Calu3 (cell line): Measurements from ENCODE around the gene MYL4. TPM values are rescaled to one million over a fixed set of nuclear protein-coding genes. Genes with fewer than 3 reads are reported as not detected.

Experiments used
- BruUV-seq: library from RNA; stranded (reverse); fragments of 400-500 nt; replicated peaks from 2 replicates; lab custom pipeline; 2021; lab: Mats Ljungman, UMichigan
- CTCF ChIA-PET: fragments of 300-600 bp; sonication (Branson Sonifier 250); formaldehyde crosslinking; loops from one replicate; lab custom pipeline; 2022; ENCODE audit warnings: antibody characterized with exemption; lab: Charles Lee
- DNase-seq: peaks from one replicate; pipeline ENCODE4 v3.0.0; 2022
- H3K27ac Mint-ChIP-seq: one replicate; pipeline ENCODE4 v1.8.0; 2022; ENCODE audit warnings: mixed read lengths; ENCODE audit not compliant: unreplicated experiment
- H3K27me3 Mint-ChIP-seq: one replicate; pipeline ENCODE4 v1.8.0; 2022; ENCODE audit warnings: mixed read lengths; ENCODE audit not compliant: unreplicated experiment
- H3K36me3 Mint-ChIP-seq: one replicate; pipeline ENCODE4 v1.8.0; 2022; ENCODE audit warnings: mild to moderate bottlenecking, moderate library complexity, mixed read lengths; ENCODE audit not compliant: insufficient read depth, unreplicated experiment
- H3K4me1 Mint-ChIP-seq: one replicate; pipeline ENCODE4 v1.8.0; 2022; ENCODE audit warnings: mild to moderate bottlenecking, low read depth, mixed read lengths; ENCODE audit not compliant: unreplicated experiment
- H3K4me3 Mint-ChIP-seq: one replicate; pipeline ENCODE4 v1.8.0; 2022; ENCODE audit warnings: mild to moderate bottlenecking, low read depth, moderate library complexity, mixed read lengths; ENCODE audit not compliant: unreplicated experiment
- H3K9me3 Mint-ChIP-seq: one replicate; pipeline ENCODE4 v1.8.0; 2022; ENCODE audit warnings: low read depth, mixed read lengths; ENCODE audit not compliant: unreplicated experiment
- intact Hi-C: fragments of 100-400 bp; cut with micrococcal nuclease; formaldehyde crosslinking; loops from one replicate; pipeline ENCODE4 v1.10.0; 2022; ENCODE audit not compliant: unreplicated experiment
- total RNA-seq: library from RNA; stranded (reverse); gene quantifications from 2 replicates; pipeline ENCODE4 v1.2.3, GENCODE V29; 2022
- TF ChIP-seq, protein P1 (sequence below): fragments of 200-600 bp; IDR thresholded peaks from one replicate; pipeline ENCODE4 v1.8.0; 2022; ENCODE audit warnings: antibody characterized with exemption; ENCODE audit not compliant: unreplicated experiment

The MYL4 gene
- total RNA-seq, 1 experiment from 2014 or later = not detected

- CTCF ChIA-PET = interaction anchor here (0.6 kb wide), 1 partner anchor 128 kb away, joined by 4 read pairs; no protein-coding TSS in a partner anchor
- Mint-ChIP-seq H3K36me3 (no peaks in the 10 kb centered on the region), H3K4me1 (peaks cover 26% of the 10 kb centered on the region), H3K27me3 (no peaks in the 10 kb centered on the region), H3K27ac (peak overlapping the region; percentile 33), H3K4me3 (peak overlapping the region; percentile 4), H3K9me3 (peaks cover 2% of the 10 kb centered on the region)
- TSS peak; percentile 92 for BruUV-seq
- intact Hi-C loops = no loop called here
- TF ChIP-seq, protein P1, sequence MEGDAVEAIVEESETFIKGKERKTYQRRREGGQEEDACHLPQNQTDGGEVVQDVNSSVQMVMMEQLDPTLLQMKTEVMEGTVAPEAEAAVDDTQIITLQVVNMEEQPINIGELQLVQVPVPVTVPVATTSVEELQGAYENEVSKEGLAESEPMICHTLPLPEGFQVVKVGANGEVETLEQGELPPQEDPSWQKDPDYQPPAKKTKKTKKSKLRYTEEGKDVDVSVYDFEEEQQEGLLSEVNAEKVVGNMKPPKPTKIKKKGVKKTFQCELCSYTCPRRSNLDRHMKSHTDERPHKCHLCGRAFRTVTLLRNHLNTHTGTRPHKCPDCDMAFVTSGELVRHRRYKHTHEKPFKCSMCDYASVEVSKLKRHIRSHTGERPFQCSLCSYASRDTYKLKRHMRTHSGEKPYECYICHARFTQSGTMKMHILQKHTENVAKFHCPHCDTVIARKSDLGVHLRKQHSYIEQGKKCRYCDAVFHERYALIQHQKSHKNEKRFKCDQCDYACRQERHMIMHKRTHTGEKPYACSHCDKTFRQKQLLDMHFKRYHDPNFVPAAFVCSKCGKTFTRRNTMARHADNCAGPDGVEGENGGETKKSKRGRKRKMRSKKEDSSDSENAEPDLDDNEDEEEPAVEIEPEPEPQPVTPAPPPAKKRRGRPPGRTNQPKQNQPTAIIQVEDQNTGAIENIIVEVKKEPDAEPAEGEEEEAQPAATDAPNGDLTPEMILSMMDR = no peak
- DNase-seq = no peak
Measured at GRCh38 chr17:47204722-47205418, 4.3 kb upstream of the MYL4 start.

GRCh38 chr17:47205419-47205963 lies 3.7 kb upstream of the MYL4 start:
- no TSS peak for BruUV-seq
- H3K36me3 Mint-ChIP-seq = no peaks in the 10 kb centered on the region
- peaks cover 1% of the 10 kb centered on the region for H3K27me3 Mint-ChIP-seq
- TF ChIP-seq, protein P1 = no peak
- CTCF ChIA-PET = interaction anchor here (0.6 to 1.2 kb wide), 3 partner anchors 15 to 129 kb away, joined by 3 to 4 read pairs (median 4); partner anchors contain the start of gene CDC27
- H3K4me1 Mint-ChIP-seq = peaks cover 26% of the 10 kb centered on the region
- DNase-seq = peak; percentile 86
- peaks cover 2% of the 10 kb centered on the region for H3K9me3 Mint-ChIP-seq
- H3K4me3 Mint-ChIP-seq = peak overlapping the region; percentile 4
- intact Hi-C loops = no loop called here
- peak overlapping the region; percentile 33 for H3K27ac Mint-ChIP-seq

- H3K9me3 Mint-ChIP-seq = peaks cover 2% of the 10 kb centered on the region
- CTCF ChIA-PET = interaction anchor here (0.6 to 1.0 kb wide), 3 partner anchors 9 to 289 kb away, joined by 3 to 5 read pairs (median 4); no protein-coding TSS in a partner anchor
Measured at GRCh38 chr17:47207143-47208067, 1.7 kb upstream of the MYL4 start.

GRCh38 chr17:47209499-47209898 lies 351 bp downstream of the MYL4 start:
- CTCF ChIA-PET = interaction anchor here (0.7 to 0.8 kb wide), 2 partner anchors 14 to 73 kb away, joined by 3 to 4 read pairs; no protein-coding TSS in a partner anchor
- H3K4me1 Mint-ChIP-seq = peaks cover 18% of the 10 kb centered on the region
- H3K27me3 Mint-ChIP-seq = peaks cover 26% of the 10 kb centered on the region
- no TSS peak for BruUV-seq
- no peak overlapping the region for H3K4me3 Mint-ChIP-seq
- no peaks in the 10 kb centered on the region for H3K36me3 Mint-ChIP-seq
- intact Hi-C loops = no loop called here
- no peaks in the 10 kb centered on the region for H3K9me3 Mint-ChIP-seq
- DNase-seq = no peak
- TF ChIP-seq, protein P1 = no peak
- no peak overlapping the region for H3K27ac Mint-ChIP-seq

More at GRCh38 chr17:47207143-47208067, 1.7 kb upstream of the MYL4 start:
- Mint-ChIP-seq H3K36me3 (no peaks in the 10 kb centered on the region), H3K4me3 (no peak overlapping the region), H3K4me1 (peaks cover 26% of the 10 kb centered on the region), H3K27me3 (peaks cover 10% of the 10 kb centered on the region), H3K27ac (no peak overlapping the region)
- TF ChIP-seq, protein P1 = no peak
- intact Hi-C loops = no loop called here
- no TSS peak for BruUV-seq
- DNase-seq = no peak
